Activated CD4-positive, alpha-beta memory T cell treated with anti-CD3 and anti-CD28 coated beads for 36 hours (primary cell): ENCODE data around the gene RCN1. TPM values are rescaled to one million over a fixed set of nuclear protein-coding genes. Genes with fewer than 3 reads are reported as not detected.

ENCODE experiments used
- CTCF ChIA-PET: fragments of 350-600 bp; sonication (Branson Sonifier 250); formaldehyde crosslinking; loops from one replicate; lab custom pipeline; 2021; ENCODE audit warnings: antibody characterized with exemption, inconsistent platforms; lab: Charles Lee
- POLR2A ChIA-PET: fragments of 350-600 bp; sonication (Branson Sonifier 250); formaldehyde crosslinking; loops from one replicate; lab custom pipeline; 2021; ENCODE audit warnings: antibody characterized with exemption; lab: Charles Lee
- DNase-seq: peaks from one replicate; pipeline ENCODE4 v3.0.0-alpha.2; 2020
- H3K27ac Mint-ChIP-seq: one replicate; pipeline ENCODE4 v1.8.0; 2021; ENCODE audit warnings: mixed read lengths
- H3K27me3 Mint-ChIP-seq: one replicate; pipeline ENCODE4 v1.8.0; 2021; ENCODE audit warnings: mixed read lengths
- H3K36me3 Mint-ChIP-seq: one replicate; pipeline ENCODE4 v1.8.0; 2021; ENCODE audit warnings: mixed read lengths
- H3K4me1 Mint-ChIP-seq: one replicate; pipeline ENCODE4 v1.8.0; 2021; ENCODE audit warnings: low read depth, mixed read lengths
- H3K4me3 Mint-ChIP-seq: one replicate; pipeline ENCODE4 v1.8.0; 2021; ENCODE audit warnings: mild to moderate bottlenecking, mixed read lengths
- H3K9me3 Mint-ChIP-seq: one replicate; pipeline ENCODE4 v1.8.0; 2021; ENCODE audit warnings: mixed read lengths
- intact Hi-C: fragments of 100-400 bp; cut with micrococcal nuclease; formaldehyde crosslinking; loops from one replicate; pipeline ENCODE4 v1.15.1; 2023
- total RNA-seq, 2 experiments: library from RNA; stranded (reverse); gene quantifications; one replicate each; pipeline ENCODE4 v1.2.3, GENCODE V29; 2021

Gene RCN1
- total RNA-seq, 2 experiments from 2014 or later = 25.4 to 27.0 TPM

DNA sequence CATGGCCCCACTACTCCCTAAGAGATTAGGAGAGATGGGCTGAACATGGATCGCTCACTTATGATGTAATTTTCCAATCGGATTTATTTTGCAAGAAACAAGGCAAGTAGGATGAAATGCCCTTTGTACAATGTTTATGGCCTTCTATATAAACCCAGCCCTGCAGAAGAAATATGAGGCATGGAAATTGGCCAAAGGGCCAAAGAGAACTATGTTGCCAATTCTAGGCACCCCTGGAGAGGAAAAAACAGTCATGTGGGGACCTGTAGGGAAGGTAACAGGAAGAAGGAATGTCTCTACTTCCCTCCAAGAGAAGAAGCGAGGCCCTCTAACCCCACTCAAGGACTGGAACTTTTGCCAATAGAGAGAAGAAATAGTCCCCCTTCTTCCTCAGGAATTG, 54.4 kb downstream of the RCN1 start:
- H3K27me3 Mint-ChIP-seq = peaks cover 18% of the 10 kb centered on the region
- no peak for DNase-seq
- no peak overlapping the region for H3K27ac Mint-ChIP-seq
- no peaks in the 10 kb centered on the region for H3K4me1 Mint-ChIP-seq
- H3K9me3 Mint-ChIP-seq = no peaks in the 10 kb centered on the region
- H3K36me3 Mint-ChIP-seq = no peaks in the 10 kb centered on the region
- ChIA-PET CTCF (no interaction called here), POLR2A (no interaction called here)
- no peak overlapping the region for H3K4me3 Mint-ChIP-seq
- intact Hi-C loops = no loop called here

DNA sequence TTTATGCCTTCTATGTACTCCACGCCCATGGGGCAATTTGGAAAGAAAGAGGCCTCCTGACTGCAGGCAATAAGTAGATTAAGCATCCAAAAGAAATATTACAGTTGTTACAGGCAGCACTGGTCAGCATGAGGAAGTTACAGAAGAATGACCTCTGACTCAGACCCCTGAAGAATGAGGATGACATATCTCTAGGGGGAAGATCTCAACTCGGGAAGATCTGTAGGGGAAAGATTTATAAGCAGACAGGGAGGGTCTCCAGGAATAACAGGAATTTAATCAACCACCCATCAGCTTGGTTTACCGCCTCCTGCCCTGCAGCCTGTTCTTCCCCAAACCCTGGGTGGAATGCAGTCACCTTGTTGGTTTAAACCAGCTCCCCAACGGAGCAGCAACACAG, 58.0 kb downstream of the RCN1 start:
- H3K9me3 Mint-ChIP-seq = no peaks in the 10 kb centered on the region
- ChIA-PET POLR2A (no interaction called here), CTCF (no interaction called here)
- DNase-seq = no peak
- no peak overlapping the region for H3K27ac Mint-ChIP-seq
- H3K4me1 Mint-ChIP-seq = no peaks in the 10 kb centered on the region
- H3K27me3 Mint-ChIP-seq = peaks cover 33% of the 10 kb centered on the region
- H3K36me3 Mint-ChIP-seq = no peaks in the 10 kb centered on the region
- intact Hi-C loops = no loop called here
- no peak overlapping the region for H3K4me3 Mint-ChIP-seq

DNA sequence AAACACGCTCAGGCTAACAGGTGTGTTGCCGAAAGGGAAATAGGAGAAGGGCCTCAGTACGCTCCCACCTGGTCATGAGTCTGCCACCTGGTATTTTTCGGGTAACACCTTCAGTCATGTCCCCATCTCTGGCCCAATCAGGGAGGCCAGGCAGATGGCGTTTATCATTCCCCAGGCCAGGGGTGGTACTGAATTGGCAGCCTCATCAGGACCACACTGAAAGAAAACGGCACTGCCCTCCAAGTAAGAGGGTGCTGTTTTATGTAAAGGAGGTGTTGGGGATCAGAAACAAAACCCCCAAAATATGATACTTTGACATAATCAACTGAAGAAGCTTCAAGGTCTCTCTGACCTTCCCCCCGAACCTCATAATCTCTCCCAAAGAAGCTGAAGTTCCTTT, 58.9 kb downstream of the RCN1 start:
- Mint-ChIP-seq H3K4me1 (no peaks in the 10 kb centered on the region), H3K9me3 (no peaks in the 10 kb centered on the region), H3K27me3 (peaks cover 28% of the 10 kb centered on the region), H3K27ac (no peak overlapping the region), H3K4me3 (no peak overlapping the region), H3K36me3 (no peaks in the 10 kb centered on the region)
- DNase-seq = no peak
- CTCF ChIA-PET = no interaction called here
- intact Hi-C loops = no loop called here
- POLR2A ChIA-PET = no interaction called here

DNA sequence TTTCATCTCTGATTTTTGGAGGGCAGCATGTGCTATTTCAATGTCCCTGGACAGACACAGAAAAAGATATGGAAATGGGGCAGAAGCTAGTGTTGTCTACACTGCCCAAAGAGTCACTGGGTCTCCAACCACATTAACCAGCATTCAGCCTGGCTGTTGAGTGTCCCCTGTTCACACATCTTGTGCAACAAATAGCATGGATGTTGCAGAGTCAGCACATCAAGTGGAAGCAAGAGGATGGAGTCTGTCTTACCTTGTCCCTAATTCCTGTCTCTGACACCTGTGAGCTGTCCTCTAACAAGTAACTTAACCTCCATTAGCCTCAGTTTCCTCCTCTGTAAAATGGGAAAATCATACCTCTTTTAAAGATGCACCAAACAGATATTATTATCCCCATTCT, 60.2 kb downstream of the RCN1 start:
- no peak for DNase-seq
- H3K4me3 Mint-ChIP-seq = no peak overlapping the region
- H3K27me3 Mint-ChIP-seq = peaks cover 28% of the 10 kb centered on the region
- POLR2A ChIA-PET = no interaction called here
- CTCF ChIA-PET = interaction anchor here (1.3 kb wide), 2 partner anchors 99 to 102 kb away, joined by 3 read pairs; no protein-coding TSS in a partner anchor
- intact Hi-C loops = no loop called here
- H3K27ac Mint-ChIP-seq = no peak overlapping the region
- H3K36me3 Mint-ChIP-seq = no peaks in the 10 kb centered on the region
- H3K9me3 Mint-ChIP-seq = no peaks in the 10 kb centered on the region
- no peaks in the 10 kb centered on the region for H3K4me1 Mint-ChIP-seq

DNA sequence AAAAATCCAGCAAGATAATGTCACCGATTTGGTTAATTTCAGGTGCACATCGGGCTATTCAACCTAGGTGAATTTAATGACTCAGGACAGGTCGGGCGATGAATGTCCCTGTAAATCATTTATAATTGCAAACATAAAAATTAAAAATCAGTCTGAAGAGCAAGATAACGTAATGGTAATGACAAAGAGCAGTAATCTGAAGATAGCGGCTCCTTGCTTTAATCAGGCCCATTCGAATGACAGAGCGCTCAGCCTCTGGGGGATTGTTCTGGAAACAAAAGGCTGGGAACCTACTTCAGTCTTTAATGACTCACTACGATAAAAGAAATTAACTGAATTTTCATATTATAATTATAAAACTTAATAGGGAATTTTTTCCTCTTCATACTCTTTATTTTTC, 61.3 kb downstream of the RCN1 start:
- Mint-ChIP-seq H3K9me3 (no peaks in the 10 kb centered on the region), H3K4me1 (no peaks in the 10 kb centered on the region), H3K27me3 (peaks cover 30% of the 10 kb centered on the region), H3K27ac (no peak overlapping the region), H3K4me3 (no peak overlapping the region), H3K36me3 (no peaks in the 10 kb centered on the region)
- intact Hi-C loops = no loop called here
- POLR2A ChIA-PET = no interaction called here
- CTCF ChIA-PET = interaction anchor here (0.6 to 1.3 kb wide), 2 partner anchors 103 kb away, joined by 3 read pairs; no protein-coding TSS in a partner anchor
- DNase-seq = no peak

DNA sequence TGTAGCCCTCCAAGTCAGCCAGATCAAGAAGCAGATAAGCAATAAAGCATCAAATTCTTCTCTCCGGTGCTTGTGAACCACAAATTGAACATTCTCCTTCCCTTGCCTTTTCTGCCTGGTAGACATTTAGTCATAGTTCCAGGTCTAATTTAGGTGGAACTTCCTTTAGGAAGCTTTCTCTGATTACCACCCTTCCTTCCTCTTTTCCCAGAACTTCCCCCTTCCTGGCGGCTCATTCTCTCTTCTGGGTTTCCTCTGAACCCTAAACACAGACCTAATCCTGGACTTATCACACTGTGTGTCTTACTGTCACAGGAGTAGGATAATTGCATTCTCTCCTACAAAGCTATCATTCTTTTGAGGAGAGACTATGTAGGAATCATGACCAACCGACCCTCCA, 61.9 kb downstream of the RCN1 start:
- Mint-ChIP-seq H3K4me1 (no peaks in the 10 kb centered on the region), H3K9me3 (no peaks in the 10 kb centered on the region), H3K27ac (no peak overlapping the region), H3K36me3 (no peaks in the 10 kb centered on the region), H3K4me3 (no peak overlapping the region), H3K27me3 (peaks cover 30% of the 10 kb centered on the region)
- no peak for DNase-seq
- ChIA-PET CTCF (interaction anchor here (0.6 to 1.5 kb wide), 2 partner anchors 101 to 104 kb away, joined by 3 to 5 read pairs; no protein-coding TSS in a partner anchor), POLR2A (no interaction called here)
- intact Hi-C loops = no loop called here

DNA sequence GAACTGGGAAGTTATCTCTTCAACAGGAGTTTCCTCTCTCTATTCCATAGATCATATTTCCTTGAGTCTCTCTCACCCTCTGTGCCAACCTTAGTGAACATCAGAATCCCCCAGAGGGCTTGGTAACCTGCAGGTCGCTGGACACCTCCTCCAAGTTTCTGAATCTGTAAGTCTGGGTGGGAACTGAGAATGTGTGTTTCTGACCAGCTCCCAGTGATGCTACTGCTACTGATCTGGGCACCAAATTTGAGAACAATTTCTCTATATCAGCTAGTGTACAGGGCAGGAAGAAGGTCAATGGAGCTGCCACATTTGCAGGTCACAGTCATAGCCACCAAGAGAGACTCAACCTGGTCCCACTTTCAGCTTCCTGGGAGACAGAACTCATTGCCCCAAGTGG, 62.9 kb downstream of the RCN1 start:
- ChIA-PET CTCF (interaction anchor here (0.6 to 1.5 kb wide), 3 partner anchors 34 to 103 kb away, joined by 3 to 5 read pairs (median 3); no protein-coding TSS in a partner anchor), POLR2A (no interaction called here)
- Mint-ChIP-seq H3K4me3 (no peak overlapping the region), H3K27ac (no peak overlapping the region), H3K4me1 (no peaks in the 10 kb centered on the region), H3K36me3 (no peaks in the 10 kb centered on the region), H3K9me3 (no peaks in the 10 kb centered on the region), H3K27me3 (peaks cover 32% of the 10 kb centered on the region)
- no peak for DNase-seq
- intact Hi-C loops = no loop called here

DNA sequence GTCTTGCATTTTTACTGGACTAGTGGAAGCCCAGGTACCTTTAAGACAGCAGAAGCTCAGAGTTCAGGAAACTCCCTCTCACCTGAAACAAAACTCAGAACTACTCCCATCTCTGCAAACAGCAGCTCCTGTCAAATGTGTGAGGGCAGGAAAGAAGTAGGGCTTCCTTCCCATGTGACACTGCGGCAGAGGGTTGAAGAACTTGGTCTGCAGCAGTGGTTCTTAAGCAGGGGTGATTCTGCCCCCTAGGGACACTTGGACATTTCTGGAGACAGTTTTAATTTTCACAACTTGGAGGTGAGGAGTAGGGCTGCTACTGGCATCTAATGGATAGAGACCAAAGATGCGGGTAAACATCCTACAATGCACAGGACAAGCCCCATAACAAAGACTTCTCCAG, 63.4 kb downstream of the RCN1 start:
- no peaks in the 10 kb centered on the region for H3K9me3 Mint-ChIP-seq
- intact Hi-C loops = no loop called here
- H3K4me1 Mint-ChIP-seq = no peaks in the 10 kb centered on the region
- POLR2A ChIA-PET = no interaction called here
- peaks cover 31% of the 10 kb centered on the region for H3K27me3 Mint-ChIP-seq
- no peaks in the 10 kb centered on the region for H3K36me3 Mint-ChIP-seq
- no peak for DNase-seq
- no peak overlapping the region for H3K27ac Mint-ChIP-seq
- CTCF ChIA-PET = interaction anchor here (0.6 to 1.5 kb wide), 3 partner anchors 33 to 103 kb away, joined by 3 to 5 read pairs (median 3); no protein-coding TSS in a partner anchor
- no peak overlapping the region for H3K4me3 Mint-ChIP-seq
